HUDEP-2 (cell line): ENCODE measurements around the gene TCEANC2.
"Not testable (repeated sequence)": the region's sequence is repeated elsewhere in the genome, so short reads cannot be mapped to it uniquely, and the experiment has no call there.

ENCODE experiments used
- DNase-seq, 76 experiments: peaks; one replicate each; lab custom pipeline; 2025; ENCODE audit not compliant: unreplicated experiment in 76 of 76; lab: John Stamatoyannopoulos, UW

Gene TCEANC2

DNA sequence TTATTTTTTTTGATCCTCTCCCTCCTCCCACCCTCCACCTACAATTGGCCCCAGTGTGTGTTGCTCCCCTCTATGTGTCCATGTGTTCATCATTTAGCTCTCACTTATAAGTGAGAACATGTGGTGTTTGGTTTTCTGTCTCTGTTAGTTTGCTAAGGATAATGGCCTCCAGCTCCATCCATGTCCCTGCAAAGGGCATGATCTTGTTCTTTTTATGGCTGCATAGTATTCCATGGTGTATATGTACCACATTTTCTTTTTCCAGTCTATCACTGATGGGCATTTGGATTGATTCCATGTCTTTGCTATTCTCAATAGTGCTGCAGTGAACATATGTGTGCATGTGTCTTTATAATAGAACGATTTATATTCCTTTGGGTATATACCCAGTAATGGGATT is 28.6 kb upstream of the TCEANC2 start:
- not testable (repeated sequence) for DNase-seq

DNA sequence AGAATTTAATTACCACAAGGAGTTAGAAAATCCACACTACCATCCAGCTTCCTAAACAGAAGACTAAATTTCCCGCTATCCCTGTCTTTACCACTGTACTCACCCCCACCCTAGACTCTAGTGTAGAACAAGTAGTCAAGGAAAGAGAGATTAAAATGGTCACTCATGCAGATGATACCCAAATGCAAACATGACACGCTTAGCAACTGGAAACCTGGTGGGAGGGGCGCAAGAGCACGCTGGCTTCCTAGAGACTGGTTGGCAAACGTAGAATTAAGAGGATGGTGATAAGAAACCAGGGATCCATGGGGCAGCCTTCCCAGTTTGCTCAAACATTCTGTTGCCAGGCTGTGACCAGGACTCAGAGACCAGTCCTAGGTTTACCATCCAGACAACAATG is 25.6 kb upstream of the TCEANC2 start:
- no peak for DNase-seq

DNA sequence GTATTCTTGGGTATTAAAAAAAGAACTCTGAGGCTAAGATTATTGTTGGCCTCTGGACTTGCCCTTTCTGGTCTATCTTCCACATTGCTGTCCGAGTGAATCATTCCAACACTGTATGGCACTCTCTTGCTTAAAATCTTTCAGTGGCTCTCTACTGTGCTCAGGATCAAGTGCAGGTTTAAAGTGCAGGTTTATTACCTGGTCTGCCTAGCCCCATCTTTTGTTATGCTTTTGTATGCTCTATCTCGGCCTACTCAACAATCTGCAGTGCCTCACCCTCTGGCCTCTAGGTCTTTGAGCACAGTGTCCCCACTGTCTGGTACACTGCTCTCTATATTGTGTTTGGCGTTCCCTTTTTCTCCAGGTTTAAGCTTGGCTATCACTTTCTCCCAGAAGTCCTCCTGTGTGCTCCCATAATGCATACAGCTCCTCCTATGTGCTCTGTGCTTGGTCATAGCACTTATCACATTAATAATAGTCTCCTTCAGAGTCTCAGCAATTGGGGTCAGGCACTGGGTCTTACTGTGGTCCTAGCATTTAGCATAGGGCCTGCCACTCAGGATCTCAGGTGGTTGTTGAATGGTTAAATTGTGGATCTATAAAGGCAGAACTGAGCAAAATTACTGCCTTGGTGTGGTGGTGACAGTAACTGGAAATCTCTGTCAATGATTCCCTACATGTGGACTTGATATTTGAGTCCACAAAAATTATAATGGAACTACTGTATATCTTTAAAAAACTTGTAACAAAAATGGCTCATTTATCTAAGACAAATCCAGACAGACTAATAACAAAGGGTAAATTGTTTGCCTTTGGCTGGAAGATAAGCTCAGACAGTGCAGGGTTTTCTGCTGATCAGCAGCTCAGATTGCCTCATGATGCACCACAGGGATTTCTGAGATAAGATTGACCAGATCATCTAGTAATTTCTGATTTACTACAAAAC is 24.8 kb upstream of the TCEANC2 start:
- no peak for DNase-seq

DNA sequence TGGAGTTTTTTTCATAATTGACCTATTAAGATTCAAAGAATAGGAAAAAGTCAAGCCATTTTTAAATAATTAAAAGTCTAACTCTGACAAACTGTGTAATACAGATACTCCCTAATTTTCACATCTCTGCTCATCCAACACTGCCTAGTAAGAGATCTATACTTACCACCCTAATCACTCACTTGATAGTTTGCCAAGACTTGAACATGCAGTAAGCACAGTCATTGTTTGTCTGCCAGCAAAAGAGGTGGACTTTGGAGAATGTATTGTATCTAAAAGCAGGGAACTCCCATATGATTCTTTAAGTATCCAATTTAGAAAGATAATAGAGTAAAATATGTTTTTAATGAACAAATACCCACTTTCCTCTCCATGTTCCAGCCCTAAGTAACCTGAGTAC is 15.9 kb upstream of the TCEANC2 start:
- DNase-seq: peak in 2 of 76 experiments; percentile 3 to 8

DNA sequence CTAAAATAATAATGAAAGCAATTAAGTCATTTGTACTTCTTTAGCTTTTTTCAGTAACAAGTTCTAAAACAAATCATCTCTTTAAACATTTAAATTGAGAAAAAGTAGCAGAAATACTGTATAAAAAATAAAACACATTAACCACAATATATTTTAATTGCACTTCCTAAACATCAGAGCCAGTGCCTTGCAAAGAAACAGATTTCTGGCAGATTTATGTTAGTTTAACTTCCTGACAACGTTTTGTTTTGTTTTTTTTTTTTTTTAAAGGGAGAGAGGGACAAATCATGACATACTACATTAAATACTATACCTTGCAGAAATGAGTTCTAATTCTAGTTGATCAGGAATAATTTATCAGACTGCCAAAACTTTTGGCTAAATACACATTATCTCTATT is 11.6 kb upstream of the TCEANC2 start:
- DNase-seq: no peak

DNA sequence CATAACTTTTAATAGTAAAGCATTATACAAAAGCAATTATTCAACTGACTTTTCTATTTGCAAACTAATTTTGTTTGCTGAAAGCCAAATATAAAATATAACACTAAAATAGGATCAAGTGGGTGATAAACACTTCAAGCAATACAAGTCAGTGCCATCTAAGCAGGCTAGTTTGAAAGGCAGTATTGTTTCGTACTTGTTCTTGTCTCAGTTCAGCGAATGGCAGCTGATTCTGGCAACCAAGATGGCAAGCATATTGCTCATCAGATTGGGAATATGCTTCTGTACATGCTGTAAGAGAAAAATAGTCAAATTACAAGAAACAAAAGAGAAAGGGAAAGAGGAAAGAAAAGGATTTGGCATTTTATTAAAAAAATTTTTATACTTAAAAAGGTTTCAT is 7.9 kb upstream of the TCEANC2 start:
- DNase-seq: no peak

DNA sequence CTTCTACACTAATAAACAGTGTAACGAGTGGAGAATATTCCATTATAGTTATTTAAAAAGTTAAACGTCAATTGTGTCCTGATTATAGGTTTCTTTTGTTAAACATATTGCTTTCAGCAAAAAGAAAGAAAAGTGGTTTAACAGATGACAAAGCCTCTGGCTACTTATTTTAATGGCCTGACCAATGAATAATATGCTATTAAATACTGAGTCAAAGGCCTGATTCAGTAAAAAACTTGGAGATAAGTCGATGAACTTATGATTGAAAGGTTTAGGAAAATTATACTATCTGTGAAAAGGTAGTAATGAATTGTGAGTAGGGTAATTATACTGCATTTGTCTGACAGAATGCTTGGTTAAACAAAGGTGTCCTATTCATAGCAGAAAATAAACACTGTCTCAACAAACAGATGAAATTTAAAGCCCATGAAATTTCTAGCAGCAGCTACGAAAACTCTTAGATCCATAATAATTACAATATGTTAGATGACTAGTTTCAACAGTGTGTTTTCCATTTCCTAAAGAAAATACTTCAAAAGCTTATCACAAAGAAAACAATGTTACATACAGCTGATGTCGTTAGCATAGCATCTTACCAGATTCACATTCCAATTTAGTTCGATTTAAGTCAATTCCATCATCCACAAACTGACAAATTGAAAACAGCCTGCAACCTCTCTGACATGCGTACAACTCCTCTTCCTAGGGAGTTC is 6.6 kb upstream of the TCEANC2 start:
- no peak for DNase-seq

DNA sequence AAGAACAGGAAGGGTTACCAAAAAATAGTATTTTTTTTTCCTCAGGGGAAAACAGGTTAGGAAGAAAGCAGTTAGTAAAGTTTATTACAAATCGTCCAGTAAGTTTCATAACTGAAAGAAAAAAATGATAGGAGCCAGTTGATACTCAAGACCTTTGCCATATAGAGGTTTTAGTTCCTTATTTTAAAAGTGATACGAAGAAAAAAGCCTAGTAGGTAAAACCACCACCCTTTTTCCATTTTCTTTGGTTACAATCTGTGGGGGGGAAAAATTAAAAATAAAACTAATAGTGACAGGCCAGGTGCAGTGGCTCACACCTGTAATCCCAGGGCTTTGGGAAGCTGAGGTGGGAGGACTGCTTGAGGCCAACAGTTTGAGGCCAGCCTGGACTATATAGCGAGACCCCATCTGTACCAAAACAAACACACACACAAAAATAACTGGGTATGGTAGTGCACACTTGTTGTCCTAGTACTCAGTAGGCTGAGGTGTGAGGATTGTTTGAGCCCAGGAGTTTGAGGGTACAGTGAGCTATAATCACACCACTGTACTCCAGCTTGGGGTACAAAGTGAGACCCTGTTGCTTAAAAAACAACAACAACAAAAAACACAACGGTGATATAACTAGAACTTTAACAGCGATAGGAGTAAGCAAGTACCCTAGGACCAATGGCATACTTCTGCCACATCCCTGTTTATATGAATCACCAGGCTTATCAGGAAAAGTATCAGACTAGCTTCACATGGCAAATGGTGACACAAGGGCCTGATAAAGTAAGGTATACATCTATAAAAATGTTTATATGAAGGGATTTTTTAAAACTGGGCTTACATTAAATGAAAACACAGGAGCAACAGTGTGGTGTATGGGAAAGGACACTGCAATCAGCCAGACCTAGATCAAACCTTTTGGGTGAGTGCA is 5.8 kb upstream of the TCEANC2 start:
- DNase-seq: peak in 2 of 76 experiments; percentile 5 to 18

DNA sequence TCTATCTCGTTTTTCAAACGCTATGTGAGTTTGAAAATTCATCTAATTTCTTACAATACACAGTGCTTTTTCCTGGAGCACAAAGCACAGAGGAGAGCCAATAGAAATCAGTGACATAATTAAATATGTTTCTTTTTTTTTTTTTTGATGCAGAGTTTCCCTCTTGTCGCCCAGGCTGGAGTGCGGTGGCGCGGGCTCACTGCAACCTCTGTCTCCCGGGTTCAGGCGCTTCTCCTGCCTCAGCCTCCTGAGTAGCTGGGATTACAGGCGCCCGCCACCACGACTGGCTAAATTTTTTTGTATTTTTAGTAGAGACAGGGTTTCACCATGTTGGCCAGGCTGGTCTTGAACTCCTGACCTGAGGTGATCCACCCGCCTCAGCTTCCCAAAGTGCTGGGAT is 3.0 kb upstream of the TCEANC2 start:
- not testable (repeated sequence) for DNase-seq

DNA sequence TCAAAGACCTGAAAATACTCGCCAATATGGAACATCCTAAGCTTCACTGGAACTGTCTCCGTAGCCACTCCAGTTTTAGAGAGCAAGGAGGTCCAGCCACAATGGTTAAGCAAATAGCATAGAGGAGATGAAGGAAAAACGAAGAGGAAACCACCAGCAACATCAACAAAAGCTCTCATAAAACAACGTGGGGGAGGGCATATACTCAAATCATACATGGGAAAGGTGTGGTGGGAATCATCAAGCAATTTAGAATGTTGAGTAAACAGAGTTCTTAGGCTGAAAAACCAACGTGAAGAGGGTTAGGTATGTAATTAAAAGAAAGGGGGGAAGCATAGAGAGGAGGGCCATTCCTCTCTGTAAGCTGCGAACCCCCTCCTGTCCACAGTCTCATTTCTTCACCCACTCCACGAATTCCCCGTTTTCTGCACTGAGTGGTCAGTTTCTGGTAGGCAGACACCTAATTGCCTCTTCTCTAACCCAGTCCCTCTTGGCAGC is 1.4 kb upstream of the TCEANC2 start:
- DNase-seq: no peak

DNA sequence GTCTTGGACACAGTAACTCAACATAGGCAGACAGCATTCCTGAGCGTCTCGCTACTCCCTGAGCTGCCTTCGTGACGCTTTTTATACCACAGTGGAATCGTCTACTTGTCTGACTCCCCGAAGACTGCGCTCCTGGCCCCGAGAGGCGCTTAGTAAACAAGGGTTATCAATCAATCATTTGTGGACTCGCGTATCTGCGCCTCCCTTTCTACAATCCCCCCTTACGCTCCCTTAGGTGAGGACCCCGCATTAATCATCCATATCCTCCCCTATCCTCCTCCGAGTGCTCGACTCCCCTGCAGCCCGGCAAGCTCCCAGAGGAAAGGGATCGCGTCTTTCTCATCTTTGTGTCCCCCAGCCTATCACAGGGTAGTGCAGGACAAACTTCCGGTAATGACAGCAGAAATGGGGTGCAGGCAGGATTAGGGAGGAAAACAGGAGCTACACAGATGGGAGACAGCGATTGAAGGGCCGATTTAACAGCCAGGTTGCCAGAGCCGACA is 926 bp upstream of the TCEANC2 start:
- DNase-seq: peak in 17 of 76 experiments; percentile 4 to 49 (median 21)

DNA sequence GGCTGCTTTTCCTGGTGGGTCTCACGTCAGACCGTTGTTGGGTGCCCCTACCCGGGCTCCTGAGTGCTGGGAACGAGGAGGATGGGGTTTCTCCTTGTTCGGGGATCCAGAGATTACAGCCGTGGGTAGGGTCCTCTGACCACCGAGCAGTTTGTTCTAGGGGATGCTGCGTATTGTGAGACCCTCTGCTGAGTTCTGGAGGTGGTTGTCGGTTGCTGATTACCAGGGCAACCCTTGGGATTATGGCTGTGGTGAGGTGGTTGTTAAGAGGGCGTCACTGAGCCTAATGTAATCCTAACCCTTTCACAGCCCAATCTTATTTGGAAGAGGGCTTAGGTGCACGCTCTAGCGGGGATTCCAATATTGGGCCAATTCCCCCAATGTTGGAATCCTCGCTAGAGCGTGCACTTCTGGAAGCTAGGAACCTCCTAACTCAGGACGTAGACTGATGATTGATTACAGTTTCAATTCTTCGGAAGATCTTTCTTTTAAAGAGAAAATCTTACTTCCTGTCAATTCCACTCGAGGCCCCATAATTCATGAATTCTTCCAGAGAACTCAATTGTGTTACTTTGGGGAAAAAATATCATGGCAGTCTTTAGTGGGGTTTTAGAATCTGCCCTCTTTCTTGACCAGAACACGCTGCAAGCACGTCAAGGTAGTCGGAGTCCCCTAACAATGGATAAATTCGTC is 483 bp downstream of the TCEANC2 start:
- DNase-seq: peak in 5 of 76 experiments; percentile 11 to 41 (median 18)

DNA sequence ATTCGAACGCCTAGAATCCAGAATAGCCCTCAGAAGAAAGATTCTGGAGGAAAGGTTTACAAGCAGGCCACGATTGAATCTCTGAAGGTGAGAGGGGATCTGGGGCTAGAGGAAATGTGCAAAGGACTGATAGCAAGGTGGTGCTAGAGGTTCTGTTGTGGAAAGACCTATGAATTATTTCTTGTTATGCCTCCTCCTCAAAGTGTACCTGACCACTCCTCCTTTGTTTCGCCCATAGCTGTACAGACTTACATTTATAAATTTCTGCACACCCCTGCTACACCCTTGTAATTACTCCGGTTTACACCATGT is 986 bp downstream of the TCEANC2 start:
- DNase-seq: peak in 14 of 76 experiments; percentile 2 to 37 (median 18)

DNA sequence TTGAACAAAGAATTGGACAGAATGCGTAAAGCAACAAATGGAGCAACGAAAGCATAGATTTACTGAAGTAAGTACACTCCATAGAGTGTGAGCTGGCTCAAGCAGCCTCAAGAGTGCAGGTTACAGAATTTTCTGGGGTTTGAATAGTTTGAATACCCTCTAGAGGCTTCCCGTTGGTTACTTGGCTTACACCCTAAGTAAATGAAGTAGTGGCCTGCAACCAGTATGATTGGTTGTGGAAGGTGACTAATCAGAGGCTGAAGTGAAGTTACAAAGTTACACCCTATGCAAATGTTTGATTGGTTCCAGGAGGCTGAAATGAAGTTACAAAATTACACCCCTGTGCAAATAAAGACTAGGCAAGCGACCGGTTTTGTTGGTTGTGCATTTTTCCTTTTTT is 10.9 kb downstream of the TCEANC2 start:
- no peak for DNase-seq

DNA sequence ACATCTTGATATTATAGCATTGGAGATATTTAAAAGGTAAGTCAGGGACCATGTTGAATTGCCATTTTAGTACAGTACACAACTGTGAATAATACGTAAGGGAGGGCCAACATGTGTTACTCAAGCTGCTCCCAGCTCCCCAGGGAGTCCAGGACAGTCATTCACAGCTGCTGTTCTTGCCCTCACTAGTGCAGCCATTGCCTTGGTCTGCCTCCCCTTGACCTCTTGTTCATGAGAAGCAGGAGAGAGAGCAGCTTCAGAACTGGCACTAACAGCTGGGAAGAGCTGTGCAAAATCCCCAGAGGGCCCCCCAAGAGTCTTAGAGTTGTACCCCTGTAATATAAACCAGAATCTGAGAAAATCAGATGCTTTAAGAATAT is 16.4 kb downstream of the TCEANC2 start:
- DNase-seq: no peak

DNA sequence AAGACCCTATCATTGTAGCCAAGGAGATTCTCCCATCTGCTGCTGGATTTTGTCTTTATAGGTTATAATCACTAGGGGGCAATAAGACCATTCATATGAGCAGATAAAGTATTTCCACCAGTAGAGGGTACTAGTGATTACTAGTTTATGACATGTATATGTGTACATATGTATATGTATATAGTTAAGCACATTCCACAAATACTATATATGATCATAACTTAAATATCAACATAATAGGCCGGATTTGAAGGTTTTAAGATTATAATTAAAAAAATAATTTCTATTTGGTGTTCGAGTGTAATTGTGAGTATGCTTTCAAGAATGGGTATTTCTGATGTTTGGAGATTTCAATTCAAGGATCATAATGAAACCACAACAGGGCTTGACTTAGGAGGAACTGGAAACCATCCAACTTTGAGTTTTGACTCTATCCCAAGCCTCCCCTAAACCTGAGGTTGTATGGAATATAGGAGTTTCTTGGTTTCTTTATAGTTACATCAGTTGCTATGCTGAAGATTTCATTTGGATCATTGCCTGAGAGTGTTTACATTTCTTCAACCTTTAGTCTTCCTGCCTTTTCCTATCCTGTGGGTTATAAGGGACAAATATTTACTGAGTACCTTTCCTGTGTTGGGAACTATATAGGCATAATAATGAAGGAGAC is 16.9 kb downstream of the TCEANC2 start:
- DNase-seq: peak in 19 of 76 experiments; percentile 9 to 55 (median 29)

DNA sequence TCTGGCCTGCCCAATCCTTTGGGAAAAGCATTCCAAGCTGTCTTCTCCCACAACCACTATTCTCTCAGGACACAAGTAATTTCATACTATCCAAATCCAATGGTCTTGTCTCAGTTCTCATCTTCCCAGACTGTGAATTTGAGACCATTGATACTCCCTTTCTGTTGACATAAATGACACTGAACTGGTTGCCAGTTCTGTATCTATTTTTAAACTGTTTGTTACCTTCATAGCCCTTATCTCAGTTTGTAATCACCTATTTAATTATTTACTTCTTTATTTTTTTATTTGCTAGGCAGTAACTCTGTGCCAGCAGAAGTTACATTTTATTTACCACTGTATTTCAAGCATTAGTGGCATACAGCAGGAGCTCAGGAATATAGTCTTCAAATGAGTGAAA is 24.0 kb downstream of the TCEANC2 start:
- DNase-seq: no peak

DNA sequence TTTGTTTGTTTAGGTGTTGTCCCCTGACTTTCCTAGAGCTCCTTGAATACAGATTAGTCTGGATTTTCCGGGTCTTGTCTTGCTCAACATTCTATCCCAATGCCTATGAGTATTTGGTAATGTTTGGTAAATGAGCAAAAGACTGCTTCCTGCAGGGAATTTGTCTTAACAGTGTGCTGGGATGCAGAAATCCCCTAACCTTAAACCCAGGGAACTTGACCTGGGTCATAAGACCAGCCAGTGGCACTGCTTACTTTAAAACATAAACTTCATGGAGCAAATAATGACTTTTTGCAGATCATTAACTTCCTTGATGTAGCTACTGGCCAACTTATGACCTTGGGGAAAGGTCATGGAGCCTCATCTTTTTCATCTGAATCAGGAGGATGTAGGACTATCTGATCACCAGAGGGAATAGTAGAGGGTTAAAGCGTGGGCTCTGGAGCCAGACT is 27.2 kb downstream of the TCEANC2 start:
- no peak for DNase-seq
